HepG2 (cell line): ENCODE data around the gene MYADML2. TPM values are rescaled to one million over a fixed set of nuclear protein-coding genes. Genes with fewer than 3 reads are reported as not detected.
A peak's percentile ranks its signal among the peaks of the same experiment; 100 is the strongest.

Experiments
- AKNA ChIP-seq: sonication (generic); formaldehyde crosslinking; IDR thresholded peaks from 2 replicates; pipeline ENCODE4 v1.4.0; 2020; ENCODE audit warnings: missing genetic modification reagents, borderline replicate concordance
- ELF1 ChIP-seq: sonication (generic); formaldehyde crosslinking; IDR thresholded peaks from 2 replicates; pipeline ENCODE4 v1.4.0; 2020; ENCODE audit warnings: missing genetic modification reagents
- HES4 ChIP-seq: sonication (generic); formaldehyde crosslinking; IDR thresholded peaks from 2 replicates; pipeline ENCODE4 v1.9.0; 2021; ENCODE audit warnings: mild to moderate bottlenecking, missing genetic modification reagents, borderline replicate concordance
- NCOA5 ChIP-seq: sonication (generic); formaldehyde crosslinking; IDR thresholded peaks from 2 replicates; pipeline ENCODE4 v1.4.0; 2020; ENCODE audit warnings: missing genetic modification reagents
- NR1H2 ChIP-seq: sonication (generic); formaldehyde crosslinking; IDR thresholded peaks from 2 replicates; pipeline ENCODE4 v1.8.1; 2022; ENCODE audit warnings: low read depth, missing genetic modification reagents, borderline replicate concordance
- PAF1 ChIP-seq: IDR thresholded peaks from 2 replicates; pipeline ENCODE4 v1.6.1; 2016; ENCODE audit warnings: missing genetic modification reagents, missing compliant biosample characterization
- PCBP2 ChIP-seq: fragments of 200-400 bp; formaldehyde crosslinking; optimal IDR thresholded peaks from 2 replicates; pipeline ENCODE3; 2018; ENCODE audit warnings: low read length, low read depth; ENCODE audit not compliant: poor library complexity, severe bottlenecking
- POGK ChIP-seq: sonication (generic); formaldehyde crosslinking; conservative IDR thresholded peaks from 2 replicates; pipeline ENCODE4 v1.8.0; 2022; ENCODE audit warnings: mild to moderate bottlenecking, moderate library complexity, missing genetic modification reagents
- POLR2G ChIP-seq: fragments of 200-400 bp; formaldehyde crosslinking; IDR thresholded peaks from 2 replicates; pipeline ENCODE4 v1.6.1; 2018; ENCODE audit warnings: mild to moderate bottlenecking, low read depth, low read length, moderate library complexity
- SOX13 ChIP-seq, 3 experiments: fragments of 450-650 bp in 1 of 3; sonication (generic) in 1 of 3; formaldehyde crosslinking in 1 of 3; IDR thresholded peaks in 2 of 3; conservative IDR thresholded peaks in 1 of 3; 2 replicates each; pipeline versions ENCODE4 v1.5.0 to v1.6.1; 2016 to 2020; ENCODE audit warnings: antibody characterized with exemption in 1 of 3, mild to moderate bottlenecking in 1 of 3, missing compliant biosample characterization in 1 of 3, missing genetic modification reagents in 1 of 3, moderate library complexity in 1 of 3
- SP4 ChIP-seq: sonication (generic); formaldehyde crosslinking; IDR thresholded peaks from 2 replicates; pipeline ENCODE4 v1.8.1; 2023; ENCODE audit warnings: mild to moderate bottlenecking, missing genetic modification reagents
- THAP7 ChIP-seq: sonication (generic); formaldehyde crosslinking; IDR thresholded peaks from 2 replicates; pipeline ENCODE4 v1.8.1; 2023; ENCODE audit warnings: mild to moderate bottlenecking, missing genetic modification reagents
- TMF1 ChIP-seq: sonication (generic); formaldehyde crosslinking; IDR thresholded peaks from 2 replicates; pipeline ENCODE4 v1.8.1; 2022; ENCODE audit warnings: low read depth, missing genetic modification reagents
- ZNF180 ChIP-seq: sonication (generic); formaldehyde crosslinking; IDR thresholded peaks from 2 replicates; pipeline ENCODE4 v1.4.0; 2020; ENCODE audit warnings: low read depth, missing genetic modification reagents, borderline replicate concordance
- ZNF263 ChIP-seq: sonication (generic); formaldehyde crosslinking; IDR thresholded peaks from 2 replicates; pipeline ENCODE4 v1.4.0; 2020; ENCODE audit warnings: missing genetic modification reagents
- ZNF33A ChIP-seq: sonication (generic); formaldehyde crosslinking; IDR thresholded peaks from 2 replicates; pipeline ENCODE4 v1.5.1; 2020; ENCODE audit warnings: missing genetic modification reagents, mild to moderate bottlenecking, moderate library complexity, borderline replicate concordance
- ZNF503 ChIP-seq: sonication (generic); formaldehyde crosslinking; IDR thresholded peaks from 2 replicates; pipeline ENCODE4 v1.4.0; 2020; ENCODE audit warnings: missing genetic modification reagents
- ZNF780A ChIP-seq: sonication (generic); formaldehyde crosslinking; IDR thresholded peaks from 2 replicates; pipeline ENCODE4 v1.8.0; 2022; ENCODE audit warnings: mild to moderate bottlenecking, missing genetic modification reagents, moderate library complexity
- ZSCAN25 ChIP-seq: sonication (generic); formaldehyde crosslinking; IDR thresholded peaks from 2 replicates; pipeline ENCODE4 v1.8.0; 2022; ENCODE audit warnings: mild to moderate bottlenecking, missing genetic modification reagents
- polyA plus RNA-seq, 8 experiments: library from polyadenylated mRNA; depleted of rRNA in 3 of 8; stranded (reverse) in 7 of 8; unstranded in 1 of 8; fragments of >200 nt; fragmentation: Illumina TruSeq in 4 of 8; extraction: Trizol in 4 of 8; gene quantifications; 2 replicates each; pipeline versions ENCODE4 v1.2.1 to v1.2.3, GENCODE V29; 2011 to 2016; ENCODE audit warnings: low read depth in 4 of 8, missing spikeins in 1 of 8, mixed read lengths in 1 of 8; ENCODE audit not compliant: insufficient read depth in 1 of 8
- total RNA-seq, 5 experiments: library from RNA; depleted of rRNA; stranded (reverse); fragments of >200 nt; fragmentation: Illumina TruSeq; extraction: Trizol; gene quantifications; 2 replicates each; pipeline ENCODE4 v1.2.3, GENCODE V29; 2016; ENCODE audit warnings: low read depth in 1 of 5

Gene MYADML2
- total and polyA plus RNA-seq, 2 of the 13 experiments (the other 11 are each of a cell fraction or from before 2014, with no cell fraction given), result not detected

- no peak for TF ChIP-seq AKNA (CRISPR knock-in tag)
- TF ChIP-seq NR1H2 (CRISPR knock-in tag), result no peak
- no peak for TF ChIP-seq ZNF180
- TF ChIP-seq HES4, result no peak
- TF ChIP-seq TMF1 (CRISPR knock-in tag), result no peak; the same call in 1 of the 2 replicates
- no peak for TF ChIP-seq ZNF33A (CRISPR knock-in tag)
- no peak for TF ChIP-seq POGK (CRISPR knock-in tag)
- no peak for TF ChIP-seq PCBP2
- TF ChIP-seq ELF1, result no peak
- no peak for TF ChIP-seq THAP7 (CRISPR knock-in tag)
- TF ChIP-seq ZNF780A (CRISPR knock-in tag), result 0 out of 2 replicates have a peak, but pooled peaks have one; percentile 1
- TF ChIP-seq ZNF263, result no peak
- TF ChIP-seq POLR2G, result peak; percentile 7; the same call in 1 of the 2 replicates
- no peak for TF ChIP-seq ZNF503 (CRISPR knock-in tag)
- TF ChIP-seq NCOA5 (CRISPR knock-in tag), result no peak
- peak; percentile 28; the same call in 1 of the 2 replicates for TF ChIP-seq SP4 (CRISPR knock-in tag)
- TF ChIP-seq ZSCAN25 (CRISPR knock-in tag), result no peak
- peak; percentile 33 for TF ChIP-seq PAF1
- no peak for TF ChIP-seq SOX13 (IDR thresholded peaks at IDR 0.05)
- no peak for TF ChIP-seq SOX13 (CRISPR knock-in tag; conservative IDR thresholded peaks at IDR 0.05 in 1 of 2, IDR thresholded peaks at IDR 0.05 in 1 of 2)
Observed at GRCh38 chr17:81932333-81932983, 14.6 kb downstream of the MYADML2 start (continued).
